Renal cortical epithelial cell (primary cell): Measurements from ENCODE around the gene DAPL1. TPM values are rescaled to one million over a fixed set of nuclear protein-coding genes. Genes with fewer than 3 reads are reported as not detected.
"Not testable (repeated sequence)": the region's sequence is repeated elsewhere in the genome, so short reads cannot be mapped to it uniquely, and the experiment has no call there.

ENCODE experiments used
- DNase-seq: peaks from one replicate; pipeline ENCODE4 v3.0.0-alpha.2; 2011; ENCODE audit warnings: low read depth
- total RNA-seq: library from RNA; depleted of rRNA; stranded (reverse); fragments of >200 nt; gene quantifications from 2 replicates; pipeline ENCODE4 v1.2.3, GENCODE V29; 2014

Gene DAPL1
- total RNA-seq, 1 donor from 2014 or later: 2.0 TPM

DNA sequence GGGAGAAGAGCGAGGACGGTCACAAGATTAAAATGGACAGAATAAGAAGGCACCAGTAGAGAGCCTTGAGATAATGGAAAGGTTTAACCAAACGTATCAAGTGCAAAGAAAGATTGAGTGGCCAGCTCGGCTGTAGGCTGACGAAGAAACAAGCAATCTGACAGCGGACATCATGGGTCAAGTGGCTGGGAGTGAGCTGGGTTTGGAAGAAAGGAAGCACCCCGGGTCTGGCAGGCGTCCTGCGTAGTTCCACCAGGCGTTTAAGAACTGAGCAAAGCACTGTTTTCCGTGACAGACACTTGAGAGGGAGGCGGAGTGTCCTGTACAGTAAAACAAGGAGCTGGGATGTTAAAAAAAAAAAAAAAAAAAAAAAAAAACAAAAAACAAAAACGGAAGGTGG lies 27.1 kb downstream of the DAPL1 start:
- no peak for DNase-seq

- DNase-seq: no peak
These were observed 28.5 kb downstream of the DAPL1 start for GRCh38 chr2:158823486-158824237.

DNA sequence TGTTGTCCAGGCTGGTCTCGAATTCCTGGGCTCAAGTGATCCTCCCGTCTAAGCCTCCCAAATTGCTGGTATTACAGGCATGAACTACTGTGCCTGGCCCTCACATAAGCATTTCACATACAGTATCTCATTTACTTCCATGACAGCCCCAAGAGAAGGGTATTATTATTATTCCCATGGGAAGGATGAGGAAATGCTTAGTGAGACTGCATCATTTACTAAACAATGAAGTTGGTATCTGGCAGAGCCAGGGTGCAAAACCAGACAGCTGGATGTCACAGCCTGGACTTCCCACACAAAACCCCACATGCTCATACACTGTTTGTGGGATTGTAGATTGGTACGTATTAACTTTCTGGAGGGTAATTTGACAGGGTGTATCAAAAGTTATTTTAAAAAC lies 29.9 kb downstream of the DAPL1 start:
- no peak for DNase-seq

DNA sequence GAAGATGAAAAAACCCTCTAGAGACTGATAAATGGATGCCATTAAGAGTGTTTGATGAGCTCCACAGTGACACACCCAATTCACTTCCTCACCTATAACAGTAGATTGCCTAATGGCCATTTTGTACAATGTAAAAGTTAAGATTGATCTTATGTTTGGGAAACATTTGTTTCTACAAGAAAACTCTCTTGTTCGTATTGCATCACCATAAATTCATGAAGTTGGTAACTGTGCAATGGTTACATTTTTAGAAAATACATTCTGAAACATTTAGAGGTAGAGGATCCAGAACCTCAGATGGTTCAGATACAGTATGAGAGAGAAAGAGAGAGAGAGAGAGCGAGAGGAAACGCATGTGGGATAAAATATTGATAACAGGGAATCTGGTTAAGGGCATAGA lies 31.8 kb downstream of the DAPL1 start:
- DNase-seq: no peak

GRCh38 chr2:158828378-158829164 lies 33.5 kb downstream of the DAPL1 start:
- no peak for DNase-seq

GRCh38 chr2:158829167-158829566 lies 34.0 kb downstream of the DAPL1 start:
- DNase-seq: no peak

- no peak for DNase-seq
These were observed 35.1 kb downstream of the DAPL1 start for GRCh38 chr2:158830201-158830600.

- no peak for DNase-seq
These were observed 40.3 kb downstream of the DAPL1 start for GRCh38 chr2:158835431-158835830.

- DNase-seq: no peak
These were observed 42.5 kb downstream of the DAPL1 start for GRCh38 chr2:158837645-158838044.

- peak; percentile 86 for DNase-seq
These were observed 46.7 kb downstream of the DAPL1 start for GRCh38 chr2:158841850-158842249.

DNA sequence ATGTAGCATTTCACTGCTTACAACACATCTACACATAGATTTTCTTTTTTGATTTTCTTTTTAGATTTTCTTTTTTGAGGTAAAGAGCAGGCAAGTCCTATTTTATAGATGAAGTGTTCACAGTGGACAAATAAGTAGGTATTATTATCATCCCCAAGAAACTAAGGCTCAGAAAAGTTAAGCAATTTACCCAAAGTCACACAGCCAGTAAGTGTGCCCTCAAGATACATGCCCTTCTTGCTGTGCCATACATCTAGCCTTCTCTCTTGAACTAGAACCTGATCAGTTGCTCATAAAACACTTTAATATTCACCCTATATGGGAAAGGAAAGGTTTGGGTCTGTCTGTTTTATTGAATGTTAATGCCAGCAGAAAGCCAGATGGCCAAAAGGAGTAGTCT lies 50.3 kb downstream of the DAPL1 start:
- no peak for DNase-seq

- peak; percentile 77 for DNase-seq
These were observed 50.7 kb downstream of the DAPL1 start for GRCh38 chr2:158845859-158846258.

- not testable (repeated sequence) for DNase-seq
These were observed 52.4 kb downstream of the DAPL1 start for GRCh38 chr2:158847526-158847925.

DNA sequence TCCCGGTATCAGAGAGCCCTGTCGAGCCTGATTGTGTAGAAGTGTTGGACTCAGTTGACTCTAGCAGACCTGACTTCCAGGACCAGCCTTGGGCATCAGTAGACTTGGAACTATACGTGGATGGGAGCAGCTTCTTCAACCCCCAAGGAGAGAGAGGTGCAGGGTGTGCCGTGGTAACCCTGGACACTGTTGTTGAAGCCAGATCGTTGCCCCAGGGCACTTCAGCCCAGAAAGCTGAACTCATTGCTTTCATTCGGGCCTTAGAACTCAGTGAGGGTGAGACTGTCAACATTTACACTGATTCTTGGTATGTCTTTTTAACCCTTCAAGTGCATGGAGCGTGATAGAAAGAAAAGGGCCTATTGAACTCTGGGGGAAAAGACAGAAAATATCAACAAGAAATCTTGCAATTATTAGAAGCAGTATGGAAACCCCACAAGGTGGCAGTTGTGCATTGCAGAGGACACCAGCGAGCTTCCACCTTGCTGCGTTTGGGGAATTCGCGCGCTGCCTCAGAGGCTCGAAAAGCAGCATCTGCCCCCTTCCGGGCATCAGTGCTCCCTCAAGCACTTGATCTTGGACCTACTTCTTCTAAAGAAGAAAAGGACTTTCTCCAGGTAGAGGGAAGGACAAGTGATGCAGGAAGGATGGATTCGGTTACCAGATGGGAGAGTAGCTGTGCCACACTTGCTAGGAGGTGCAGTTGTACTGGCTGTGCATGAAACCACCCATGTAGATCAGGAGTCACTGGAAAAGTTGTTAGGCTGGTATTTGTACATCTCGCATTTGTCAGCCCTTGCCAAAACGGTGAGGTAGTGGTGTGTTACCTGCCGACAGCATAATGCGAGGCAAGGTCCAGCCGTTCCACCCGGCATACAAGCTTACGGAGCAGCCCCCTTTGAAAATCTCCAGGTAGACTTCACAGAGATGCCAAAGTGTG lies 53.2 kb downstream of the DAPL1 start:
- not testable (repeated sequence) for DNase-seq

DNA sequence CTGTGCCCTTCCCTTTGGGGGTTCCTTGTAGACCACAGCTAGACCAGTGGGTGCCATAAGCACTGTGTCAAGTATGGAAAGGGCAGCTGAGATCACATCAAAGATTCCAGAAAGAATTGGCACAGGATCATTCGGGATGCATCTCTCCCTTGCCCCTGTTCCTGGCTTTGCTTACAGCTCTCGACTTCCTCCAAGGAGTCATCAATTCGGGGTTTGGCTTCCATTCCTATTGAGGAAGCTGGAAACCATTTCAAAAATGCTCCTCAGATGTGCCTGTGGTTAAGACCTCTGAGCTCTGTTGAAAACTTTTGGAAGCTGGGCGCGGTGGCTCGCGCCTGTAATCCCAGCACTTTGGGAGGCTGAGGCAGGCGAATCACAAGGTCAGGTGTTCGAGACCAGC lies 65.1 kb downstream of the DAPL1 start:
- DNase-seq: not testable (repeated sequence)

DNA sequence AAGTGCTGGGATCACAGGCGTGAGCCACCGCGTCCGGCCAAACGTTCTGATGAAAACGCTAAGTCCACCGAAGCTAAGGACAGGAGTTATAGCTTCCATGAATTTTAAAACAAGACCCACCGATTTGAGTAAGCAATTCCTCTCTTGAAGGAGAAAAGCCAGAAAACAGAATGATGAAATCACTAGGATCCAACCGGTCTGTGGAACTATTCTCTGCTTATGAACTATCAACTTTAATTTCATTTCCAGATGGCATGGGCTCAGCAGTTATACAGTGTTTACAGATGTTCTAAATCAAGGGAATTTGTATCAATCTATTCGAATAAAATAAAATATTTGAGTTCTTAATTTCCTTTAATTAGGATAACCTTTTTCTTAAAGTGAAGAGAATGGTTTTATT lies 66.5 kb downstream of the DAPL1 start:
- not testable (repeated sequence) for DNase-seq

- not testable (repeated sequence) for DNase-seq
These were observed 70.4 kb downstream of the DAPL1 start for GRCh38 chr2:158865469-158865868.

Other genes starting within 250 kb of the DAPL1 start
- gene TANC1, start 173.3 kb downstream of the DAPL1 start, total RNA-seq: 14.8 and 44.0 TPM in 2 replicates